ENCODE data around the gene FABP1.

Gene FABP1

DNA sequence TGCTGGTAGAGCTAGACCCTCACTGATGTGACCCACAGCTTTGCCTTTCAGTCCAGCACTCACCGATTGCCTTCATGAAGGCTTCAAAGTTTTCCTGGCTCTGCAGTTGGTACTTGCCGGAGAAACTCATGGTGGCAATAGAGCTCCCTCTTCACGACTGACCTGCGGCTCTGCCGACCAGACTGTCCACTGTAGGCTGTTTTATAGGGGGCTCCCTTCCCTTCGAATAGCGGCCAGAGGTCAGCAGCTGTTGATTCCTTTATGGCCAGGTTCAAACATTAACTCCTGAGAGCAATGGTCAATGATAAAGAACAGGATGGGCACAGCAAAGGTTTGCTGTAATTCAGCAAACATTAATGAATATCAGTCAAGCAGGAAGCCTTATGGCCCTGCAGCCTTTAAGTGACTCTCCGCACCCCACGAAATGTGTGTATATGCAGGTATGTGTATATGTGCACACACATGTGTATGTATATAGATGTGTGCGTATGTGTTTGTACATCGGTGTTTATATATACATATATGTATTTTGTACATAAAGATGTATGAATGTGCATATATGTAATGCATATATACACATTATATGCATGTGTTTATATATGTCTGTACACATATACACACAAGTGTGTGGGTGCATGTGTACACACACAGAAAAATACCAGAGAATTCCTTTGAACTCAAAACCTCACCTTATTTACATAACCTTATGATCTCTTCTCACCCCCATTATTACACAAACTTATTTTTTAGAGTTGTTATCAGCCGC is at the start of gene FABP1:
Gene FABP1, minus strand, starts transcription at position 175 of the 766 bp plus-strand sequence. Its CDS starts 45 bp downstream, at position 130.
- TF ChIP-seq, protein P1, sequence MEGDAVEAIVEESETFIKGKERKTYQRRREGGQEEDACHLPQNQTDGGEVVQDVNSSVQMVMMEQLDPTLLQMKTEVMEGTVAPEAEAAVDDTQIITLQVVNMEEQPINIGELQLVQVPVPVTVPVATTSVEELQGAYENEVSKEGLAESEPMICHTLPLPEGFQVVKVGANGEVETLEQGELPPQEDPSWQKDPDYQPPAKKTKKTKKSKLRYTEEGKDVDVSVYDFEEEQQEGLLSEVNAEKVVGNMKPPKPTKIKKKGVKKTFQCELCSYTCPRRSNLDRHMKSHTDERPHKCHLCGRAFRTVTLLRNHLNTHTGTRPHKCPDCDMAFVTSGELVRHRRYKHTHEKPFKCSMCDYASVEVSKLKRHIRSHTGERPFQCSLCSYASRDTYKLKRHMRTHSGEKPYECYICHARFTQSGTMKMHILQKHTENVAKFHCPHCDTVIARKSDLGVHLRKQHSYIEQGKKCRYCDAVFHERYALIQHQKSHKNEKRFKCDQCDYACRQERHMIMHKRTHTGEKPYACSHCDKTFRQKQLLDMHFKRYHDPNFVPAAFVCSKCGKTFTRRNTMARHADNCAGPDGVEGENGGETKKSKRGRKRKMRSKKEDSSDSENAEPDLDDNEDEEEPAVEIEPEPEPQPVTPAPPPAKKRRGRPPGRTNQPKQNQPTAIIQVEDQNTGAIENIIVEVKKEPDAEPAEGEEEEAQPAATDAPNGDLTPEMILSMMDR (IDR thresholded peaks at IDR 0.05; ENCODE audit: low read depth, low read length, missing control alignments) = no peak
- no peaks in the 10 kb centered on the region for H3K36me3 ChIP-seq (replicated peaks)

DNA sequence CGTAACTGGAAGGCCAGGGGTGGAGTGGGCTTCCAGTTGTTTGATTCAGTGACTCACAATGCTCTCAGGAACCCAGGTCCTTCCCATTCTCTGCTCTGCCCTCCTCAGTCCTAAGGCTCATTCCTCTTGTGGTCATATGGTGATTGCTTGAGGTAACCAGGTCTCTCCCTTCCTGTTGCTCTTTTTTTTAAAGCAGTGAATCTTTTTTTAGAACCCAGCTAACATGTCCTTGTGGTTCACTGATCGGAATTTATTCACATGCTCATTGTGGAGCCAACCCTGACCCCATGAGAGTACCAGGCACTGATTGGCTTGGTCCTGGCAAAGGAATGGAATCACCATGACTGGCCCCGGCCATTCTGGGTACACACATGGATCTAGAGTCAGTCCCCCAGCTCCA is 49.7 kb upstream of the FABP1 start:
- no peak overlapping the region for H3K27ac ChIP-seq
- no peaks in the 10 kb centered on the region for H3K36me3 ChIP-seq (replicated peaks)
- DNase-seq = no peak

More for the DNA sequence above, at the start of gene FABP1:
- H3K4me3 ChIP-seq (ENCODE audit: low read depth, low read length) = no peak within 1 kb of the TSS
- no peak within 1 kb of the TSS for H3K27ac ChIP-seq
- no peaks in the 10 kb centered on the region for H3K27me3 ChIP-seq (replicated peaks)
- DNase-seq = no peak
- in situ Hi-C loops (cut with HindIII; ENCODE audit: low pct_ligation_motif_present, low sequenced_read_pairs) = no loop called here

DNA sequence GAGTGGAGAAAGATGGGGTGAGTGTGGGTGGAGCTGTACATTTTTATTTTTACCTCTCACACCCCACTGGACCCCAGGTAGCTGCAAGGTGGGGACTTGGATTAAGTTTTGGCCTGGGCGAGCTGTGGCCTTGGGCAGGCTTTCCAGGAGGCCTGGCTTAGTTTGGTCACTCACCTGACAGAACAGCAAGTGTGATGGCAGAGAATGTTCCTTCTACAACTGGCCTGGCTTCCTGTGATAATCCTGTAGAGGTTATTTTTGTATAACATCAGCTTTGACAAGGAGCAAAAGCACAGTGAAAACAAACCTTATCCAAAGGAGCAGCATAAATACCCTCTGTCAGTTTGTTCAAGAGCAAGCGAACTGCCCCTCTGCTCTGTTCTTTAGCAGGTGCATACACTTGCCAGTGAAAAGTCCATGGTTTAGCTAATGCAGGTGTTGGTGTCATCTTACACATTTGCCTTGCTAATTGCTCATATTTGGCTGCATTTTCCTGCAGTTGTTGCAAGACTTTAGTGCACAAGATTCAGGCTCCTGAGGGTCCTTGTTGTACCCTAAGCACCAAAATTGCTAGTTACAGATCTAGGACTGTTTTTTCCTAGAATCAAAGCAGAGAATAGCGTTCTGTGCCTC is 48.6 kb upstream of the FABP1 start:
- in situ Hi-C loops (cut with HindIII; ENCODE audit: low pct_ligation_motif_present, low sequenced_read_pairs) = no loop called here
- DNase-seq = no peak
- TF ChIP-seq, protein P1 (IDR thresholded peaks at IDR 0.05; ENCODE audit: low read depth, low read length, missing control alignments) = no peak

More for the DNA sequence above, 49.7 kb upstream of the FABP1 start:
- in situ Hi-C loops (cut with HindIII; ENCODE audit: low pct_ligation_motif_present, low sequenced_read_pairs) = no loop called here
- no peak overlapping the region for H3K4me3 ChIP-seq (ENCODE audit: low read depth, low read length)
- TF ChIP-seq, protein P1 (IDR thresholded peaks at IDR 0.05; ENCODE audit: low read depth, low read length, missing control alignments) = no peak
- no peaks in the 10 kb centered on the region for H3K27me3 ChIP-seq (replicated peaks)

DNA sequence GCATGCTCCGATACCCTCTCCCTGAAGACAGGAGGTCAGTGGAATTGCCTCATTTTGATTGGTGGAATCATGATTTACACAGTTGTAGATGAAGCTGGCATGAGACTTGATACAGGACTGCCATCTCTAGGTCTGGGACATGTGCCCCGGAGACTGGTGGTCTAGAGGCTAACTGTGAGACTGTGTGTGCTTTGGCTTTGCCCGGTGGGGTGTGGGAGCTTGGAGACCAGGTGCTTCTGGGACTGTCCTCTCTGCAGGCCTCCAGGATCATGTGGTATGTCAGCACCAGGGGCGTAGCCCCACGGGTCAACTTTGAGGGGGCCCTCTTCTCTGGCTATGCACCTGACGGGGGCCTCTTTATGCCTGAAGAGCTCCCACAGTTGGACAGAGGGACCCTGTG is 45.0 kb upstream of the FABP1 start:
- no peak overlapping the region for H3K4me3 ChIP-seq (ENCODE audit: low read depth, low read length)
- in situ Hi-C loops (cut with HindIII; ENCODE audit: low pct_ligation_motif_present, low sequenced_read_pairs) = no loop called here
- no peaks in the 10 kb centered on the region for H3K27me3 ChIP-seq (replicated peaks)
- DNase-seq = no peak
- no peak overlapping the region for H3K27ac ChIP-seq
- TF ChIP-seq, protein P1 (IDR thresholded peaks at IDR 0.05; ENCODE audit: low read depth, low read length, missing control alignments) = no peak
- H3K36me3 ChIP-seq (replicated peaks) = no peaks in the 10 kb centered on the region

More for the DNA sequence above, 48.6 kb upstream of the FABP1 start:
- Histone ChIP-seq H3K27me3 (replicated peaks) (no peaks in the 10 kb centered on the region), H3K36me3 (replicated peaks) (no peaks in the 10 kb centered on the region), H3K27ac (no peak overlapping the region), H3K4me3 (ENCODE audit: low read depth, low read length) (no peak overlapping the region)

DNA sequence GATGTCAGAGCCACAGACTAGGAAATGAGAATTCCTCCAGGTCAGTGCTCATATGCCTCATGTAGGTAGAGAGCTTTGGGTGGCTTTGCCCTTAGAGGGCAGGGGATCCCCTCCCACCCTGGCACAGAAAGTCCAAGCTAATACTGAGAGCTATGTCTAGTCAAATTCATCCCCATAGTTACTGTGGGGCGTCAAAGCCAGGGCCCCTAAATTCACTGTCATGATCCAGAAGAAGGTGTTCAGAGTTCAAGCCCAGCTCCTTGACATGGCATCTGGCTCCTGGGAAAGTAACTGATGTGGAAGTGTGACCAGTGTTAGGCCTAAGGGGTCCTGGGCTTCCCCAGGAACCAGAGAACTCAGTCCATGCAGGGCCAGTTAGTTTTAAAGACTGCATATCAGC is 44.1 kb upstream of the FABP1 start:
- Histone ChIP-seq H3K27ac (no peak overlapping the region), H3K27me3 (replicated peaks) (no peaks in the 10 kb centered on the region), H3K36me3 (replicated peaks) (no peaks in the 10 kb centered on the region), H3K4me3 (ENCODE audit: low read depth, low read length) (no peak overlapping the region)
- in situ Hi-C loops (cut with HindIII; ENCODE audit: low pct_ligation_motif_present, low sequenced_read_pairs) = no loop called here
- TF ChIP-seq, protein P1 (IDR thresholded peaks at IDR 0.05; ENCODE audit: low read depth, low read length, missing control alignments) = no peak
- DNase-seq = no peak

Measured in brain microvascular endothelial cell (primary cell).